ENCODE results near the gene RCBTB2. TPM values are rescaled to one million over a fixed set of nuclear protein-coding genes. Genes with fewer than 3 reads are reported as not detected.

Gene RCBTB2
- total RNA-seq, 1 experiment from 2014 or later, result 21.0 TPM

DNA sequence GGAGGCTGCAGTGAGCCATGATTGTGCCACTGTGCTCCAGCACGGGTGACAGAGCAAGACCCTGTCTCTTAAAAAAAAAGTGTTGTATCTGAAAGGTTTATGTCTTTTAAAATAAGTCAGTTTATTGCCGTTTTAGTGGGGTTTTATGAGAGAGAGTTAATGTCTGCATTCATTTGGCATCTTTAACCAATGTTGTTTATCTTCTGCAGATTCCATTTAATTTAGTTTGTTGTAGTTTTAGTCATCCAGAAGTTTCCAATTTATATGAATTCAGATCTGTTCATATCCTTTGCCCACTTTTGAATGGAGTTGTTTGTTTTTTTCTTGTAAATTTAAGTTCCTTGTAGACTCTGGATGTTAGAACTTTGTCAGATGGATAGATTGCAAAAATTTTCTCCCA lies 83.2 kb downstream of the RCBTB2 start:
- no peak for DNase-seq (ENCODE audit: low read depth)

GRCh38 chr13:48448959-48449614 lies 83.8 kb downstream of the RCBTB2 start:
- DNase-seq (ENCODE audit: low read depth), result peak; percentile 62

DNA sequence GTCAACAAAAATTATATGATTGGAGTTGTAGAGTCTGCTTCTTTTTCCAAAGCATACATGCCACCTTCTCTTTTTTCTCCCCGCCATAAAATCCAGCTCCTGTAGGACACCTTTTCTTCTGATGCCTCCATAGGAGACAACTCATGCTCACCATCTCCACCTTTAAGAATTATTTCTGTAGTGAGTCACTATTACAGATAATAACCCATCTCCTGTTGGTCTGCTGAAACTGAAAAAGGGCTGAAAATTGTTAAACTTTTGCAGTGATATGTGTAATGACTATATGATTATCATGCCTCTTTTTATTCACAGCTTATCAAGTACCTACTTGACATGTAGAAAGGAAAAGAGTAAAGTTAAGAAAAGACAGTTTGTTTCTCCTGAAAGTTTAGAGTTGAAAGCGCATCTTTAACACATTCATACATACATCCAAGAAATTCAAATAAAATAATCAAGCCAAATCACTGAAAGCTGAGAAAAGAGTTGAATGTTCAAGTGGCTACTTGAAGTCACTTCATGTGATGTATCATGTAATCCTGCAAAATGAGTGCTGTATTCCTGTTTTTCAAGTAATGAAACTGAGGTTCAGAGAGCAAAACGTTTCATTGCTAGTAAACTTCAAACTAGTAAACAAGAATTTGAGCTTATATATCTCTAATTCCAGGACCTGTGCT lies 84.5 kb downstream of the RCBTB2 start:
- DNase-seq (ENCODE audit: low read depth), result peak; percentile 3

- DNase-seq (ENCODE audit: low read depth), result peak; percentile 88
Observed at GRCh38 chr13:48446464-48446863, 86.4 kb downstream of the RCBTB2 start.

DNA sequence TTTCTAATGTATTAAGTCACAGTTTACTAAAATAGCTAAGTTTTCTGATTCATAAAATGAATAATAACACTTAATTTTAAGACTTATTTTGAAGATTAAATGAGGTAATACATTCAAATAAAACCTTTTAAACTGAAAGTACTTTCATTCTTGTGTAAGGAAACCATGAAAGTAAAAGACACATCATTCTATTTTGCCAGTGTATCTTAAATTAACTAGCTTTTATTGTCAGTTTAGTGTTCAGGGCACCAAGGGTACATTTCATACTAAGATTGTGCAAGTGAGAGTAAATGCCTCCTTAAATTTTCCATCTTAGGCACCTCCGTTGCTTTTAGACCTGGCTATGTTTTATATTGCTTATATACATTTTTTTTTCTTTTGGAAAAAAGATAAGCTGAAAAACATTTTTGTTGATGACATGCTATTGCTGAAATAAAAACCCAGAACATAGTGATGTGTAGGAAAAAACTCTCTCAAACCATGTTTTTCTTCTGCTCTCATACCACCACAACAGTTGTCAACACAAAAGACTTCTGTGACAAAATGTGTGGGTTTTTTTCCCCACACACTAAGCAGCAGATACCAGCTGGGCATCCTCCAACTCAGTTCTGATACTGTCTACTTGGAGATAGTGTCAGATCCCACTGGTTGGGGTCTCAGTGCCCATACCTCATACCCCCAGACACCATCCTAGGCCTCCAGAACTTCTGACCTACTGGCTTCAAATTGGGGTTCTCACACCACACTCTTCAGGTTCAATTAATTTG lies 89.3 kb downstream of the RCBTB2 start:
- peak; percentile 35 for DNase-seq (ENCODE audit: low read depth)

Other genes with a start within 250 kb of the RCBTB2 start
- gene RB1, start 229.3 kb downstream of the RCBTB2 start, total RNA-seq (2014; rRNA removed), result 50.6 and 58.2 TPM in 2 replicates
- gene LPAR6, start 120.0 kb downstream of the RCBTB2 start, total RNA-seq (2014; rRNA removed), result 7.1 and 14.3 TPM in 2 replicates
- gene CYSLTR2, start 120.8 kb upstream of the RCBTB2 start, total RNA-seq (2014; rRNA removed), result not detected in 2 replicates

Data from LHCN-M2 (cell line).